Right renal cortex interstitium (tissue), 3 donors: ENCODE measurements around the gene SAGE1. TPM values are rescaled to one million over a fixed set of nuclear protein-coding genes. Genes with fewer than 3 reads are reported as not detected.
"Not testable (repeated sequence)": the region's sequence is repeated elsewhere in the genome, so short reads cannot be mapped to it uniquely, and the experiment has no call there.

Source experiments
- DNase-seq, 3 donors: peaks; one replicate each; pipeline ENCODE4 v3.0.0-alpha.2; 2013; ENCODE audit warnings: low read depth in 3 of 3, low spot score in 2 of 3
- polyA plus RNA-seq, 3 donors: library from polyadenylated mRNA; unstranded; fragments of 120-200 nt; gene quantifications; one replicate each; pipeline ENCODE4 v1.2.1, GENCODE V29; 2013; ENCODE audit not compliant: insufficient read length in 3 of 3

SAGE1 gene
- polyA plus RNA-seq, result not detected

GRCh38 chrX:135893294-135893817, at the start of gene SAGE1, which contains the start of gene CT45A10:
Gene SAGE1, plus strand, starts transcription at chrX:135893716. Its CDS starts 2,527 bp downstream, at chrX:135896243.
Gene CT45A10, minus strand, starts transcription at chrX:135893444. Its CDS starts 8,100 bp downstream, at chrX:135885344.
- DNase-seq, result no peak

GRCh38 chrX:135854438-135854837, 39.1 kb upstream of the SAGE1 start, which contains the start of gene CT45A8:
Gene CT45A8, minus strand, starts transcription at chrX:135854538. Its CDS starts 3,755 bp downstream, at chrX:135850783.
- not testable (repeated sequence) for DNase-seq

GRCh38 chrX:135871712-135872111, 21.8 kb upstream of the SAGE1 start, which contains the start of gene CT45A9:
Gene CT45A9, minus strand, starts transcription at chrX:135871812. Its CDS starts 3,751 bp downstream, at chrX:135868061.
- DNase-seq, result not testable (repeated sequence)

- DNase-seq, result not testable (repeated sequence)
Measured at GRCh38 chrX:135882741-135883140, 10.8 kb upstream of the SAGE1 start.

- not testable (repeated sequence) for DNase-seq
Measured at GRCh38 chrX:135888230-135888629, 5.3 kb upstream of the SAGE1 start.

- not testable (repeated sequence) for DNase-seq
Measured at GRCh38 chrX:135888976-135889375, 4.5 kb upstream of the SAGE1 start.

- DNase-seq, result no peak
Measured at GRCh38 chrX:135890087-135890585, 3.4 kb upstream of the SAGE1 start.

GRCh38 chrX:135892781-135893180, 735 bp upstream of the SAGE1 start:
- DNase-seq, result no peak

- DNase-seq, result no peak
Measured at GRCh38 chrX:135910251-135910650, 16.7 kb downstream of the SAGE1 start.

GRCh38 chrX:135914404-135914803, 20.9 kb downstream of the SAGE1 start:
- no peak for DNase-seq

GRCh38 chrX:135920516-135920915, 27.0 kb downstream of the SAGE1 start:
- not testable (repeated sequence) for DNase-seq

GRCh38 chrX:135923353-135923752, 29.8 kb downstream of the SAGE1 start:
- DNase-seq, result no peak

- DNase-seq, result no peak
Measured at GRCh38 chrX:135927897-135928296, 34.4 kb downstream of the SAGE1 start.

GRCh38 chrX:135931644-135932487, 38.4 kb downstream of the SAGE1 start:
- no peak for DNase-seq

- DNase-seq, result no peak
Measured at GRCh38 chrX:135944486-135944885, 51.0 kb downstream of the SAGE1 start.

GRCh38 chrX:135951291-135951690, 57.8 kb downstream of the SAGE1 start:
- DNase-seq, result no peak

Other genes with a start within 250 kb of the SAGE1 start
- not detected for gene CT45A1, start 180.1 kb upstream of the SAGE1 start, polyA plus RNA-seq
- not detected for gene CT45A3, start 125.5 kb upstream of the SAGE1 start, polyA plus RNA-seq
- gene CT45A5, start 108.2 kb upstream of the SAGE1 start, polyA plus RNA-seq, result not detected
- not detected for gene CT45A6, start 90.9 kb upstream of the SAGE1 start, polyA plus RNA-seq
- gene CT45A2, start 73.7 kb upstream of the SAGE1 start, polyA plus RNA-seq, result not detected
- not detected for gene CT45A7, start 56.4 kb upstream of the SAGE1 start, polyA plus RNA-seq
- gene CT45A8, start 39.2 kb upstream of the SAGE1 start, polyA plus RNA-seq, result not detected
- gene CT45A9, start 21.9 kb upstream of the SAGE1 start, polyA plus RNA-seq, result not detected
- not detected for gene CT45A10, start 272 bp upstream of the SAGE1 start, polyA plus RNA-seq
- gene MMGT1, start 80.3 kb downstream of the SAGE1 start, polyA plus RNA-seq, result 10 to 100 TPM; 28.5 to 31.4 (median 28.7) TPM
- gene SLC9A6, start 91.7 kb downstream of the SAGE1 start, polyA plus RNA-seq, result 10 to 100 TPM; 16.6 to 18.3 (median 16.9) TPM